ENCODE results near the gene AFAP1L1. TPM values are rescaled to one million over a fixed set of nuclear protein-coding genes. Genes with fewer than 3 reads are reported as not detected.

The AFAP1L1 gene
- total RNA-seq, 4 donors from 2014 or later: 10.3 to 20.6 (median 14.0) TPM

DNA sequence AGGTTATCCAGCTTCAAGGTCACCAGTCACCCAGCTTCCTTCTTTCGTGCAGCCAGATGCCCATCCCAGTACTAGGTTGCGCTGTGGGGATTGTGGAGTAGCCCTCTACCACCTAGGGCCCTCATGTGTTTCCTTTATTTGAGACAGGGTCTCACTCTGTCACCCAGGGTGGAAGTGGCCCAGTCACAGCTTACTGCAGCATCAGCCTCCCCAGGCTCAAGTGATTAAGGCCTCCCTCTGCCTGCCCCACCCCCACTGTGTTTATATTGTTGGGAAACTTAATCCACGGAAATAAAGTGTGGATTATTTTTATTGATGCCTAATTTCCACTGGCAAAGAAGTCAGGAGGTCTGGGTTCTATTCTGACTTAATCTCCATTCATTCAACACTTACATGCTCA lies 103.1 kb downstream of the AFAP1L1 start:
- peaks cover 0 to 76% (median 16%) of the 10 kb centered on the region in 3 donors for H3K4me1 ChIP-seq
- no peak overlapping the region for H3K4me3 ChIP-seq
- H3K9me3 ChIP-seq: no peaks in the 10 kb centered on the region
- H3K27ac ChIP-seq: peak overlapping the region in 3 of 4 donors; percentile 64 to 93 (median 75)
- WGBS, 2 donors (ENCODE audit: low coverage in 1 of 2): 71 to 72% methylated on average over 3 of the region's 3 CpGs
- no peaks in the 10 kb centered on the region for H3K27me3 ChIP-seq
- no peaks in the 10 kb centered on the region for H3K36me3 ChIP-seq
- ATAC-seq: no peak
- TF ChIP-seq CTCF (IDR thresholded peaks at IDR 0.05): no peak
- TF ChIP-seq EP300 (IDR thresholded peaks at IDR 0.05): no peak
- TF ChIP-seq POLR2AphosphoS5 (IDR thresholded peaks at IDR 0.05): no peak
- TF ChIP-seq POLR2A (IDR thresholded peaks at IDR 0.05): no peak

DNA sequence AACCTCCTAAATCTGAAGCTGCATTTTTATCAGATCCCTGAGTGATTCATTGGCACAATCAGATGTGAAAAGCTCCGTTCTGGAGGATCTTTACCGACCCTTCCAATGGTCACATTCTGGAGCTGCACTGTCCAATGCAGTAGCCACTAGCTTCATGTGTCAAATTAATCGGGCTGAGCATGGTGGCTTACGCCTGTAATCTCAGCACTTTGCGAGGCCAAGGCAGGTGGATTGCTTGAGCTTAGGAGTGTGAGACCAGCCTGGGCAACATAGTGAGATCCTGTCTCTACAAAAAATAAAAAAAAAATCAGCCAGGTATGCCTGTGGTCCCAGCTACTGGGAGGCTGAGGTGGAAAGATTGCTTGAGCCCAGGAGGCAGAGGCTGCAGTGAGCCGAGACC lies 103.8 kb downstream of the AFAP1L1 start:
- no peak for ATAC-seq
- H3K36me3 ChIP-seq: no peaks in the 10 kb centered on the region
- no peak overlapping the region for H3K4me3 ChIP-seq
- WGBS, 2 donors (ENCODE audit: low coverage in 1 of 2): 78 to 87% methylated on average over 3 to 6 of the region's 6 CpGs
- H3K27ac ChIP-seq: peak overlapping the region in 3 of 4 donors; percentile 64 to 93 (median 75)
- H3K27me3 ChIP-seq: no peaks in the 10 kb centered on the region
- H3K9me3 ChIP-seq: no peaks in the 10 kb centered on the region
- no peak for TF ChIP-seq POLR2AphosphoS5 (IDR thresholded peaks at IDR 0.05)
- TF ChIP-seq POLR2A (IDR thresholded peaks at IDR 0.05): no peak
- no peak for TF ChIP-seq CTCF (IDR thresholded peaks at IDR 0.05)
- TF ChIP-seq EP300 (IDR thresholded peaks at IDR 0.05): no peak
- peaks cover 0 to 78% (median 16%) of the 10 kb centered on the region in 3 donors for H3K4me1 ChIP-seq

DNA sequence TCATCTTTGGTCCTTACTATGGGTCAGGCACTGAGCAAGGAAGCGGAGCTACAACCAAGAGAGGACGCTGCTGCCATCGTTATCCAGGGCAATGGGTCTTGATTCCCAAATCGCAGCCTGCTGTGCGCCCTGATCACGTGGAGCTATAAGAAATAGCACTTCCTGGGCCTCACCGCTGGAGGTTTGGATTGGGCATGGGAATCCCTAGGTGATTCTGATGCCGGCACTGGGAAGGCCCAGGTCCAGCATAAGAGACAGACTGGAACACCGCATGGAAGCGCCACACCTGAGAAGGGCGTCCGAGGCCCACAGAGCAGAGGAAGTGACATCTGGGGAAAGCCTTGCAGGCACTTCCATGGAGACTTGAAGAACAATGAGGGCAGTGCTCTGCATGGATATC lies 104.4 kb downstream of the AFAP1L1 start:
- ATAC-seq: no peak
- H3K4me1 ChIP-seq: peaks cover 0 to 78% (median 14%) of the 10 kb centered on the region in 3 donors
- no peak for TF ChIP-seq CTCF (IDR thresholded peaks at IDR 0.05)
- TF ChIP-seq POLR2AphosphoS5 (IDR thresholded peaks at IDR 0.05): no peak
- no peak for TF ChIP-seq EP300 (IDR thresholded peaks at IDR 0.05)
- TF ChIP-seq POLR2A (IDR thresholded peaks at IDR 0.05): no peak
- no peaks in the 10 kb centered on the region for H3K9me3 ChIP-seq
- H3K27ac ChIP-seq: peak overlapping the region in 2 of 4 donors; percentile 31 to 93
- no CpG with 5 or more reads among the region's 12 CpGs for WGBS, 2 donors (ENCODE audit: low coverage in 1 of 2)
- no peak overlapping the region for H3K4me3 ChIP-seq
- H3K27me3 ChIP-seq: no peaks in the 10 kb centered on the region
- no peaks in the 10 kb centered on the region for H3K36me3 ChIP-seq

- peaks cover 0 to 78% (median 6%) of the 10 kb centered on the region in 3 donors for H3K4me1 ChIP-seq
- peak overlapping the region in 3 of 4 donors; percentile 31 to 94 (median 93) for H3K27ac ChIP-seq
- no peak for TF ChIP-seq EP300 (IDR thresholded peaks at IDR 0.05)
- TF ChIP-seq POLR2A (IDR thresholded peaks at IDR 0.05): no peak
- no peak for TF ChIP-seq POLR2AphosphoS5 (IDR thresholded peaks at IDR 0.05)
- TF ChIP-seq CTCF (IDR thresholded peaks at IDR 0.05): no peak
- WGBS, 2 donors (ENCODE audit: low coverage in 1 of 2): 91% methylated on average over 5 of the region's 7 CpGs; no CpG with 5 or more reads in 1 of the 2 donors
- ATAC-seq: no peak
- no peaks in the 10 kb centered on the region for H3K9me3 ChIP-seq
- H3K4me3 ChIP-seq: no peak overlapping the region
- no peaks in the 10 kb centered on the region for H3K36me3 ChIP-seq
- H3K27me3 ChIP-seq: no peaks in the 10 kb centered on the region
These were observed 105.2 kb downstream of the AFAP1L1 start for GRCh38 chr5:149376711-149377447.
